Activated naive CD8-positive, alpha-beta T cell treated with anti-CD3 and anti-CD28 coated beads, Interleukin-2, amount 50 U/mL, for 16 hours (primary cell): ENCODE measurements around the gene TP53I11.

Source experiments
- DNase-seq: peaks from one replicate; pipeline ENCODE4 v3.0.0-alpha.2; 2020; ENCODE audit warnings: low read depth, low spot score

The TP53I11 gene

DNA sequence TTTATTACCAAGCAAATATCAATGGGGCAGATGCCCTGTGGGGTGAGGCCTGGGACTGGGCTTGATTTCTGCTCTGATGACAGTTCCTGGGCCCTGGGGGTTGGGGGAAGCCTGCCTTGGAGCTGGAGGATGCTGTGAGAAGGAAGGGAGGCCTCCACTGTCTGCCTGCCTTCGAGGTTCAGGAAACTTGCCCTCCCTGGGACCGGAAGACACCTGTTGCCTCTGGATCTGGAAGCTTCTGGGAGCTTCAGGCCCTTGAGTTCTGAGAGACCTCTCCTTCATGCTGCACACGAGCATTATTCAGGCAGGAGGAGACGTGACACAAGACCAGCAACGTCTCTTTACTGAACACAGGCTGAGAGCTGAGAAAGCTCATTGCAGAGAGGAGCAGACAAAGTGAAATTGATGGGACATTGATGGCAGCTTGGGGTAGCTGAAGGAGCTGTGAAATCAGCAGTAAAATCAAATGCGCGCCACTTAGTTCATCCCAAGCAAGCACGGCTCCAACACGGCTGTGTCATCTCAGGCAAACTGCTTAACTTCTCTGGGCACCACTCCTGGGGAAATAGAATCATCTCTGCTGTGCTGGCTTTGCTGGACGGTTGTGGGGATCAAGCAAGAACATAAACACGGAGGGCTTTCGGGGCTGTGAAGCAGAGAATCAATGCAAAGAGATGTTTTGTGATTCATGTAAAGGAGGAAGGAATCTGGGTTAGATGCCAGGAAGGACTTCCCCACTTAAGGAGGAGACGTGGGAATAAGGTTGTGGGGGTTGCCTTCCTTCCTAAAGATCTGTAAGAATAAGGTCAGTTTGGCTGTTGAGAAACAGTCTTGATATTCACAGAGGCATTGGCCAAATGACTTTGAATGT, 64.5 kb downstream of the TP53I11 start:
- DNase-seq, result no peak

DNA sequence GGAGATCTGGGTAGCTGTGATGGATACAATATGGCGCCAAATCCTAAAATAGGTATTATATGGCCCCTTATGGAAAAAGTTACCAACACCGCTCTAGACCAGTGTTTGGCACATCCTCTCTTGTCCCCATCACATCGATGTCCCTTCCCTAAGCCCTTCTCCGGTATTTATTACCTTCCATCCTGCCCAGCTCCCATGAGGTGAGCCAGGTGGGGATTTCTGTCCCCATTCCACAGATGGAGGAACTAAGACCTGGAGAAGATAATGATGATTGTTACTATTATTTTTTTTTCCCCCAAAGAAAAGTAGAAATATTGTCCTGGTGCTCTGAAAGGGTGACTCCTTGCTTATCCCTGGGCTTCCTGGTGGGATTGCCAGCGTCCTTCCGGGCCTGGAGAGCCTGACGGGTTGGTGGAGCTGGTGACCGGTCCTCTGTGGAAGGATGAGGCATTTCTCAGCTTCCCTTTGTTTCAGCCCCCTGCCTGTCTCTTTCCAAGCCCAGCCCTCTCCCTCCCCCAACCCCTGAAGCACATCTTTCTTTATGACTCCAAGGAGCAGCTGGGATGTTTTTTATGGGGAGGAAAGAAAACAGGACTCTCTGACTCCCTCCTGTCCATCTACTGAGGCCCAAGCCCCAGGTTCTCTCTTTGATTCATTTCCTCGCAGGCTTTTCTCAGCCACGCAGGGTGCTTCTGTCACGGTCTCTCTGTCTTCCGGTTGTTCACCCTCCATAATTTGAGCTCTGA, 65.4 kb downstream of the TP53I11 start:
- no peak for DNase-seq

DNA sequence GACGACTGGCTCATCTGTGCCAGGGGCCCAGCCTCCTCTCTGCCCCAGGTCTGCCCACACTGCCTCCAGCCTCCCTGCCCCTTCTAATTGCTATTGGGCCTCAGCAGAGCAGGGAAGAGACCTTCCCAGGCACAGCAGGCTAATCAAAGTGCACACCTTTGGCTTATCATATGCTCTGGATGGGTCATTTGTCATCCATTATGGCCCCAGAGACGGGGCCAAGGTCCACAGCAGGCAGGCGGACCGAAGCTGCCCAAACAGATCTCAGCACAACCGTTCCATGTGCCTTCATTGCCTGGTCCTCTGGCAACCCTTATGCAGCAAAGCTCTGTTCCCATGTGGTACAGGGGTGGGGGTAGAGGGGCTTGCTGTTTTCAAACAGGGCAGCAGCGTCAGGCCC, 66.6 kb downstream of the TP53I11 start:
- no peak for DNase-seq

DNA sequence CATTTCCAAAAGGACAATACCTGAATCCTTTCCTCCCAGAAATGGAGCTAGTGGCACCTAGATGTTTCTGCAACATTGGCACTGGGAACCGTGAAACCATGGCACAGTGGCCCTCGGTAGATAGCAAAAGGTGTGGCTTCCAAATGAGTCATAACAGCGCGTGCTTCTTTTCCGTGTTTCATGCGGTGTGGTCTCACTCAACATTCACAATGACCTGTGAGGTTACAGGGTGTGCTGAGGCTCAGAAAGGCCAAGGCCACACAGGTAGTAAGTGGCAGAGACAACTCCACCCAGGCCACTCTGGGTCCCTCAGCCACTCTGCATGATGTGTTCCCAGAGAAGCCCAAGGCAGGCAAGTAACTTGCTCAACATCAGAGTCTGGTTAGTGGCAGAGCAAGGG, 67.4 kb downstream of the TP53I11 start:
- DNase-seq, result no peak
